H9 (cell line): Measurements from ENCODE around the gene MT1A. TPM values are rescaled to one million over a fixed set of nuclear protein-coding genes. Genes with fewer than 3 reads are reported as not detected.

Source experiments
- DNase-seq: peaks from one replicate; pipeline ENCODE4 v3.0.0-alpha.2; 2017
- H2AFZ ChIP-seq: one replicate; pipeline ENCODE4 v1.6.1; 2013; ENCODE audit warnings: mild to moderate bottlenecking, low read length, control low read depth, moderate library complexity
- H2AK5ac ChIP-seq: 2 replicates; pipeline ENCODE4 v1.6.1; 2013; ENCODE audit warnings: low read length, control low read depth, mixed read lengths; ENCODE audit not compliant: insufficient read length
- H2BK120ac ChIP-seq: one replicate; pipeline ENCODE4 v1.6.1; 2013; ENCODE audit warnings: low read depth, mild to moderate bottlenecking, low read length, control low read depth, inconsistent platforms; ENCODE audit not compliant: poor library complexity, severe bottlenecking
- H2BK12ac ChIP-seq: 2 replicates; pipeline ENCODE4 v1.6.1; 2013; ENCODE audit warnings: low read length, control low read depth, mixed read lengths, low read depth; ENCODE audit not compliant: insufficient read length
- H2BK15ac ChIP-seq: 2 replicates; pipeline ENCODE4 v1.6.1; 2013; ENCODE audit warnings: low read depth, low read length, control low read depth
- H2BK20ac ChIP-seq: one replicate; pipeline ENCODE4 v1.6.1; 2013; ENCODE audit warnings: low read depth, mild to moderate bottlenecking, low read length, control low read depth, inconsistent platforms; ENCODE audit not compliant: poor library complexity, severe bottlenecking
- H2BK5ac ChIP-seq: 2 replicates; pipeline ENCODE4 v1.6.1; 2013; ENCODE audit warnings: low read length, control low read depth, mixed read lengths; ENCODE audit not compliant: insufficient read length
- H3K14ac ChIP-seq: 2 replicates; pipeline ENCODE4 v1.6.1; 2013; ENCODE audit warnings: low read length, control low read depth; ENCODE audit not compliant: insufficient read depth
- H3K18ac ChIP-seq: 2 replicates; pipeline ENCODE4 v1.6.1; 2013; ENCODE audit warnings: low read depth, mild to moderate bottlenecking, mixed read lengths, low read length, control low read depth; ENCODE audit not compliant: insufficient read length
- H3K23ac ChIP-seq: 2 replicates; pipeline ENCODE4 v1.6.1; 2013; ENCODE audit warnings: low read length, control low read depth, mixed read lengths, low read depth; ENCODE audit not compliant: insufficient read length
- H3K23me2 ChIP-seq: 2 replicates; pipeline ENCODE4 v1.6.1; 2013; ENCODE audit warnings: low read depth, mild to moderate bottlenecking, mixed read lengths, low read length, control low read depth; ENCODE audit not compliant: insufficient read length, poor library complexity, severe bottlenecking
- H3K27ac ChIP-seq: 2 replicates; pipeline ENCODE4 v1.5.1; 2013; ENCODE audit warnings: low read length, control low read depth, mixed read lengths, low read depth; ENCODE audit not compliant: insufficient read length
- H3K27me3 ChIP-seq: 2 replicates; pipeline ENCODE4 v1.6.1; 2013; ENCODE audit warnings: low read length, control low read depth, inconsistent platforms; ENCODE audit not compliant: insufficient read depth
- H3K4ac ChIP-seq: 2 replicates; pipeline ENCODE4 v1.6.1; 2013; ENCODE audit warnings: low read depth, mild to moderate bottlenecking, control low read depth, inconsistent platforms, low read length, moderate library complexity
- H3K4me1 ChIP-seq: 2 replicates; pipeline ENCODE4 v1.6.1; 2013; ENCODE audit warnings: low read length, control low read depth, inconsistent platforms; ENCODE audit not compliant: insufficient read depth
- H3K4me2 ChIP-seq: 2 replicates; pipeline ENCODE4 v1.6.1; 2013; ENCODE audit warnings: low read length, control low read depth, mixed read lengths; ENCODE audit not compliant: insufficient read length, insufficient read depth
- H3K56ac ChIP-seq: 2 replicates; pipeline ENCODE4 v1.6.1; 2013; ENCODE audit warnings: low read depth, mild to moderate bottlenecking, mixed read lengths, low read length, control low read depth; ENCODE audit not compliant: insufficient read length
- H3K79me1 ChIP-seq: 2 replicates; pipeline ENCODE4 v1.6.1; 2013; ENCODE audit warnings: low read depth, mild to moderate bottlenecking, moderate library complexity, low read length, control low read depth, inconsistent platforms; ENCODE audit not compliant: insufficient read depth, poor library complexity, severe bottlenecking
- H3K79me2 ChIP-seq: 2 replicates; pipeline ENCODE4 v1.6.1; 2013; ENCODE audit warnings: low read length, control low read depth, inconsistent platforms; ENCODE audit not compliant: insufficient read depth
- H3K9ac ChIP-seq: 2 replicates; pipeline ENCODE4 v1.6.1; 2013; ENCODE audit warnings: low read length, control low read depth, mixed read lengths; ENCODE audit not compliant: insufficient read length; ENCODE audit errors: extremely low read depth
- H3K9me3 ChIP-seq: one replicate; pipeline ENCODE4 v1.6.1; 2013; ENCODE audit warnings: low read depth, low read length, inconsistent platforms; ENCODE audit not compliant: control insufficient read depth
- H3T11ph ChIP-seq: one replicate; pipeline ENCODE4 v1.6.1; 2013; ENCODE audit warnings: mild to moderate bottlenecking, low read length, control low read depth, inconsistent platforms
- H4K20me1 ChIP-seq: one replicate; pipeline ENCODE4 v1.6.1; 2013; ENCODE audit not compliant: control insufficient read depth, insufficient read length, insufficient read depth
- H4K5ac ChIP-seq: 2 replicates; pipeline ENCODE4 v1.6.1; 2013; ENCODE audit warnings: low read depth, mild to moderate bottlenecking, mixed read lengths, low read length, control low read depth; ENCODE audit not compliant: insufficient read length
- H4K8ac ChIP-seq: replicated peaks from 2 replicates; pipeline ENCODE4 v1.6.1; 2013; ENCODE audit warnings: low read length, control low read depth, mixed read lengths, low read depth; ENCODE audit not compliant: insufficient read length
- H4K91ac ChIP-seq: 2 replicates; pipeline ENCODE4 v1.6.1; 2013; ENCODE audit warnings: low read depth, mild to moderate bottlenecking, moderate library complexity, mixed read lengths, low read length, control low read depth; ENCODE audit not compliant: insufficient read length
- H3K27ac Mint-ChIP-seq, 3 experiments: 2 replicates in 2 of 3; 3 replicates in 1 of 3; pipeline ENCODE4 v1.8.0; 2020 to 2021; ENCODE audit warnings: mixed read lengths in 3 of 3, mild to moderate bottlenecking in 1 of 3, moderate library complexity in 1 of 3
- H3K27me3 Mint-ChIP-seq: 2 replicates; pipeline ENCODE4 v1.8.0; 2021; ENCODE audit warnings: low read depth, mild to moderate bottlenecking, moderate library complexity, mixed read lengths
- H3K36me3 Mint-ChIP-seq, 3 experiments: 2 replicates in 2 of 3; 3 replicates in 1 of 3; pipeline ENCODE4 v1.8.0; 2020 to 2021; ENCODE audit warnings: low read depth in 3 of 3, mixed read lengths in 3 of 3; ENCODE audit not compliant: insufficient read depth in 1 of 3
- H3K4me1 Mint-ChIP-seq, 2 experiments: 2 replicates each; pipeline ENCODE4 v1.8.0; 2020; ENCODE audit warnings: mixed read lengths in 2 of 2
- H3K4me3 Mint-ChIP-seq, 2 experiments: 2 replicates in 1 of 2; 3 replicates in 1 of 2; pipeline ENCODE4 v1.8.0; 2020 to 2021; ENCODE audit warnings: mild to moderate bottlenecking in 2 of 2, mixed read lengths in 2 of 2, moderate library complexity in 1 of 2
- H3K9me3 Mint-ChIP-seq, 2 experiments: 2 replicates in 1 of 2; 3 replicates in 1 of 2; pipeline ENCODE4 v1.8.0; 2020; ENCODE audit warnings: mild to moderate bottlenecking in 2 of 2, mixed read lengths in 2 of 2, moderate library complexity in 1 of 2
- CTCF ChIP-seq: fragments of 200-600 bp; sonication (generic); conservative IDR thresholded peaks from 3 replicates; pipeline ENCODE4 v1.8.0; 2021; ENCODE audit warnings: antibody characterized with exemption, mild to moderate bottlenecking
- total RNA-seq: library from RNA; stranded (reverse); gene quantifications from 2 replicates; pipeline ENCODE4 v1.2.1, GENCODE V29; 2021

Gene MT1A
- total RNA-seq, 1 experiment from 2014 or later, result not detected

- no peak for DNase-seq
- H2BK12ac ChIP-seq, result no peak overlapping the region
- no peaks in the 10 kb centered on the region for H3K9me3 ChIP-seq
- no peak overlapping the region for H3K56ac ChIP-seq
- H3K4ac ChIP-seq, result no peak overlapping the region
- H4K20me1 ChIP-seq, result no peaks in the 10 kb centered on the region
- H3K4me3 Mint-ChIP-seq, result no peak overlapping the region
- H3K79me2 ChIP-seq, result no peaks in the 10 kb centered on the region
- no peak overlapping the region for H2AK5ac ChIP-seq
- H3K23me2 ChIP-seq, result peaks cover 8% of the 10 kb centered on the region
- H3K79me1 ChIP-seq, result no peaks in the 10 kb centered on the region
- H2BK120ac ChIP-seq, result no peak overlapping the region
- H3K27me3 Mint-ChIP-seq, result peaks cover 80% of the 10 kb centered on the region
- peaks cover 5% of the 10 kb centered on the region; the same call in 1 of the 2 replicates for H3K4me1 ChIP-seq
- no peak overlapping the region for H2BK5ac ChIP-seq
- peaks cover 0 to 5% of the 10 kb centered on the region in 2 experiments; a peak in 1 of 5 replicates for H3K9me3 Mint-ChIP-seq
- TF ChIP-seq CTCF, result no peak
- no peak overlapping the region for H2BK15ac ChIP-seq
- no peaks in the 10 kb centered on the region; a peak in 1 of 7 replicates for H3K36me3 Mint-ChIP-seq
- no peak overlapping the region for H3K4me2 ChIP-seq
- H3K27me3 ChIP-seq, result peaks cover 42% of the 10 kb centered on the region; the same call in 1 of the 2 replicates
- H2AFZ ChIP-seq, result no peak overlapping the region
- no peak overlapping the region for H3K14ac ChIP-seq
- no peak overlapping the region for H2BK20ac ChIP-seq
- no peak overlapping the region for H3K27ac ChIP-seq
- H4K8ac ChIP-seq, result no peak overlapping the region
- H4K91ac ChIP-seq, result no peak overlapping the region
- H3K27ac Mint-ChIP-seq, result no peak overlapping the region
- H3T11ph ChIP-seq, result no peak overlapping the region
- no peak overlapping the region for H3K23ac ChIP-seq
- H4K5ac ChIP-seq, result no peak overlapping the region
- no peak overlapping the region for H3K9ac ChIP-seq
- H3K4me1 Mint-ChIP-seq, result peaks cover 28 to 42% of the 10 kb centered on the region in 2 experiments
- H3K18ac ChIP-seq, result no peak overlapping the region
Measured at GRCh38 chr16:56614549-56614991, 23.9 kb upstream of the MT1A start.
